Stimulated activated CD4-positive, alpha-beta T cell treated with anti-CD3 and anti-CD28 coated beads, Interleukin-15, amount 100 ng/mL, for 24 hours (primary cell): ENCODE data around the gene PPP4R3B.
"Not testable (repeated sequence)": the region's sequence is repeated elsewhere in the genome, so short reads cannot be mapped to it uniquely, and the experiment has no call there.

Experiments
- DNase-seq: peaks from one replicate; pipeline ENCODE4 v3.0.0-alpha.2; 2020

The PPP4R3B gene

DNA sequence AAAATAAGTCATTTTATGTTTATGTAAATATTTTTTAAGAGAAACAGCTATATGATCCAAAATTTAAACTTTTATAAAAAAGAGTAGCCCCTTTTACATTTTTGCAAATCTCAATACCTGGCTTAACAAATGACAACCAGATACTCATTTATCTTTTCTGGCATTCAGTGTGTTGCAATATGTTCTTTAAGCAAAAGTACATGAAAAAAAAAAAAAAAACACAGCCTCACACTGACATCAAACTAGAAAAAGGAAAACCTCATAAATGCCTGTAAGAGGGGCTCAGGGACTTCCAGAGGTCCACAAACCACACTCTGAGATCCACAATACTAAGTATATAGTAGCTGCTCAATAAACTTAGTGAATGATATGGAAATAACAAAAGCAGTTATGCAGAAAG is 21.9 kb downstream of the PPP4R3B start:
- DNase-seq: no peak

DNA sequence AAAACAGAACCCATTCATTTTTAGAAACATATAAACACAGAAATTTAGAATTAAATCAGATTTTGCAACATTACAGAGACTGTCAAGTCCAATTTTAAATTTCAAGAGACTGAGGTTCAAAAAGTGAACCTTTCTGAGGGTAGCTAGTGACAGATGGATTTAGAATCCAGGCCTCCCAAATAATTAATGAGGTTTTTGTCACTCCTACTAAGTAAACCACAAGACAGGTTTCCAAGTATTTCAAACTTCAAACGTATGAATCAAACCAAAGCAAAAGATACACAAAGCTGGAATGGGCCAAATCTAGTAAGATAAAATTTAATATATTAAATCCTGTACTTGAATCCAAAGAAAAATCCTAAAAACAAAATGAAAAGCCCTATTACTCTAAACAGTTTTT is 25.3 kb downstream of the PPP4R3B start:
- DNase-seq: no peak

DNA sequence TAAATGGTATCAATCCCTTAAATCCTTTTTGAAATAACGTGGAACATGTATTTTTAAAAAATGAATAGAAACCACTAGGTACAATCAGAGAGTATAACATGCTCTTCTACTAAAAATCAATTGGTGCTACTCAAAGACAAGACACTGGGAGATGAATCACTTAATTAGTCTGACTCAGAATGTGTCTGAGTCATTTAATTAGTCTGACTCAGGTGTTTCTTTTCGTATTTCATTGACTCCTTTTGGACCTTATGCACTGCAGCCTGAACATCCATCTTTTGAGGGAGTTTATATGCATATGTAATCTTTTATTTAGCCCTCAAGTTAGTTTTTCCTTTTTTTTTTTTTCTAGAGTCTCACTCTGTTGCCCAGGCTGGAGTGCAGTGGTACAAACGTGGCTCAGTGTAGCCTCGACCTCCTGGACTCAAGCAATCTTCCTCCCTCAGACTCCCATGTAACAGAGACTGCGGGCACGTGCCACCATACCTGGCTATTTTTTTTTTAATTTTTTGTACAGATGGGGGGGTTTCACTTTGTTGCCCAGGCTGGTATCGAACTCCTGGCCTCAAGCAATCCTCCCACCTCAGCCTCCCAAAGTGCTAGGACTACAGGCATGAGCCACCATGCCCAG is 26.5 kb downstream of the PPP4R3B start:
- no peak for DNase-seq

DNA sequence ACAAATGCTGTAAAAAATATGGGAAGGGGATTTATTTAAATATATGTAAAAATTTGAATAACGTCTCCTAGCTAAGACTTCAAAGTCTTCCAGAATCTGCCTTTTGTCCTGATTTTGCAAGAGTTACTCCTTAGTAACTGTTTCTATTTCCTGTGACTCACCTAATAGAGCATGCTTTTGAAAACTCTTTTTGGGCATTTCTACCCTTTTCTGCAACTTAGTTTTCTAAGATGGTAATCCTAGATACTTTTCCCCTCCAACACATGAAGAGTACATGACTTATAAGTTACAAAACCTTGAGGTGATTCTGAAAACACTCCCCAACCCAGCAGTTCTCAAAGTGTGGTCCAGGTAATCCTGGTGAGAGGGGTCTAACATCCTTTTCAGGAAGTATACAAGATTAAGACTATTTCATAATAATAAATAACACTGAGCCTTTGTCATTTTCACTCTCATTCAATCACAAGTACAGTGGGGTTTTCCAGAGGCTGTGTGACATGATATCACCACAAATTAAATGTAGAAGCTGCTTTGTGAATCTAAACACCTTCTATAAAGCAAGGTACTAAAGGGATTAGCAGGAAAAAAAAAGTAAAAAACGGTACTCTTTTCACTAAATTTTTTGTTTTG is 31.9 kb downstream of the PPP4R3B start:
- DNase-seq: no peak

DNA sequence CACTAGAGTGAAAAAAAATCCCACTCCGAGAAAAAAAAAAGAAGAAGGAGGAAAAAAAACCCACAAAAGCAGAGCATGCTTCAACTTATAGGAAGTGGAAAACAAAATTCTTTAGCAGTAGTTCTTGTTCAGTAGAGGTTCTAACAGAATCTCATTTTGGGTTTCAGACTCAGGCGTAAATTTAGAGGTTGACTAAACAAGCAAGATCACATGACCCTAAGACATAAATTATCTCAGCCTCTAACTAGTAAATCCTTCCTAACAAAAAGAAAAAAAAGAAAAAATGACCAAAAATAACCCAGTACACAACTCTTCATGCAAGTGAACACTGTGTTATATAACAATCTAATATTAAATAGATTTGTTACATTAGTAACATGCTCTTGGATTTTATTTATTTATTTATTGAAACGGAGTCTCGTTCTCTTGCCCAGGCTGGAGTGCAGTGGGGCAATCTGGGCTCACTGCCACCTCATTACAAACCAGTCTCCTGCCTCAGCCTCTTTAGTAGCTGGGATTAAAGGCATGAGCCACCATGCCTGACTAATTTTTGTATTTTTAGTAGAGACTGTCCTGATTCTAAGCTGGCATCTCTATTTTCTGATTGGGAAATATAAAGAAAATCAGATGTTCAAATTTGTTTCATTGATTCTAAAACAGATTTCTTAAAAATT is 35.4 kb downstream of the PPP4R3B start:
- DNase-seq: no peak

DNA sequence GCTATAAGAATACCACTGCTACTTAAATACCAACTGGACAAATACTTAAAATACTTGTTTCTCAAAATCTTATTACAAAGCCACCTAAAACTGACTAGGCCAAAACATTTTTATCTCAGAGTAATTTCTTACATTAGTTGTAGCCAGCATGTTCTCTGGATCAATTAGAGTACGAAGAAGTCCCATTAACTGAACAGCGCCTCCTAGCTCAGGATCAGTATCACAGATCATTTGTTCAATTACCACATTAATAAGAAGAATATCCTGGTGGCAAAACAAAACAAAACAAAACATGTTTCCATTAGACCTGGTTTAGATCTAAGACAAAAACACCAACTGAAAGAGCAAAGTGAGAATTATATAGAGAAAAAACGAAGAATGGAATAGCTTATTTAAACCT is 36.0 kb downstream of the PPP4R3B start:
- no peak for DNase-seq

DNA sequence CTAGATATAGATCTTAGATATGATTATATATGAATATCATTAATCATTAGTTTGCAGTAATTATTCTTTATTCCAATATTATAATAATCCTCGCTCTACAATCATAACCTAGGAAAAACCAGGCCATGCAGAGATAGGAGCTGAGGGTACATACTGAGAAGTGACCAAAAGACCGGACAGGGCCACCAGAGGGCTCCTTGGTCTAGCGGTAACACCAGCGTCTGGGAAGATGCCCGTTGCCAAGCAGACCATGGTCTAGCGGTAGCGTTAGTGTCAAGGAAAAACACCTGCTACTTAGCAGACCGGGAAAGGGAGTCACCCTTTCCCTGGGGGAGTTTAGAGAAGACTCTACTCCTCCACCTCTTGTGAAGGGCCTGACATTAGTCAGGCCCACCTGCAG is 48.4 kb downstream of the PPP4R3B start:
- not testable (repeated sequence) for DNase-seq

DNA sequence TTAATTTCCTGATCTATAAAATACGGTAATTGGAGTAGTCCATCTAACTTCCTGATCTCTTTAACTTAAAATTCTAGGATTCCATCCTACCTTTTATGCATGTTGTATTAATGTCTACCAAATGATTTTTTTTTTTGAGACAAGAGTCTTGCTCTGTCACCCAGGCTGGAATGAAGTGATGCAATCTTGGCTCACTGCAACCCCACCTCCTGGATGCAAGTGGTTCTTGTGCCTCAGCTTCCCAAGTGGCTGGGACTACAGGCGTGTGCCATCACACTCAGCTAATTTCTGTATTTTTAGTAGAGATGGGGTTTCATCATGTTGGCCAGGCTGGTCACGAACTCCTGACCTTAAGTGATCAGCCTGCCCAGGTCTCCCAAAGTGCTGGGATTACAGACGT is 50.1 kb downstream of the PPP4R3B start:
- no peak for DNase-seq

DNA sequence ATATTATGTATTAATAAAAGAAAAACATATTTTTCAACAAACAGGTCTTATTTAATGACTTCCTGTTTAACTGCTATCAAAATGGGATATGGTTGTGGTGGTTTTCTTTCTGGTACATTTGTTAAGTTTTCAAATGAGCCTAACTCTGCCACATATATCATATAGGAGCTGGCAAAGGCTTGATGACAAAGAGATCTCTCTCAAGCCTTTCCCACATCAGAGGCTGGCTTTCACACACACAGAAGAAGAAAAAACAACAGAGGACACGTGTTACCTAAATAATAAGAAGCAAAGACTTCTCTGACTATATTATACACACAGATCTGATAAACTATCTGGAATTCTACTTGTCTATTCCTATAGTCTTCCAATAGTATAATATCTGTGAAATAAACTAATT is 51.8 kb downstream of the PPP4R3B start:
- DNase-seq: no peak

DNA sequence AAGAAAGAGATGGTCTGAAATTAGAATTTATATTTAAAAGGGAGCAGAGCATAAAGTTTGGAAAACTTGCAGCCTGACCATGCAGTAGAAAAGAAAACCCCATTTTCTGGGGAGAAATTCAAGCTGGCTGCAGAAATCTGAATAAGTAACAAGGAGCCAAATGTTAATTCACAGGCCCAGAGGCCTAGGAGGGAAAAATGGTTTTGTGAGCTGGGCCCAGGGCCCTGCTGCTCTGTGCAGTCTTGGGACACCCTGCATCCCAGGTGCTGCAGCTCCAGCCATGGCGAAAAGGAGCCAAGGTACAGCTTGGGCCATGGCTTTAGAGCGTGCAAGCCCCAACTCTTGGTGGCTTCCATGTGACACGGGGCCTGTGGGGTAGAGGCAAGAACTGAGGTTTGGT is 56.6 kb downstream of the PPP4R3B start:
- no peak for DNase-seq

DNA sequence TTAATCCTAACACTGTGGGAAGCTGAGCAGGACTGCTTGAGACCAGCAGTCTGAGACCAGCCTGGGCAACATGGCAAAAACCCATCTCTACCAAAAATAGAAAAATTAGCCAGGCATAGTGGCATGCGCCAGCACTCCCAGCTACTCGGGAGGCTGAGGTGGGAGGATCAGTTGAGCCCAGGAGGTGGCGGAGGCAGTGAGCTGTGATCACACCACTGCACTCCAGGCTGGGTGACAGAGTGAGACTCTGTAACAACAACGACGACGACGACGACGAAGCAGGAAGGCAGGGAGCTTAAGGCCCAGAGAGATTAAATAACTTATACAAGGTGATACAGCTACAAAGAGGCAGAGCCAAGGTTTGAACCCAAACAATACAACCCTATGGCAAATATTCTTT is 60.6 kb downstream of the PPP4R3B start:
- no peak for DNase-seq

DNA sequence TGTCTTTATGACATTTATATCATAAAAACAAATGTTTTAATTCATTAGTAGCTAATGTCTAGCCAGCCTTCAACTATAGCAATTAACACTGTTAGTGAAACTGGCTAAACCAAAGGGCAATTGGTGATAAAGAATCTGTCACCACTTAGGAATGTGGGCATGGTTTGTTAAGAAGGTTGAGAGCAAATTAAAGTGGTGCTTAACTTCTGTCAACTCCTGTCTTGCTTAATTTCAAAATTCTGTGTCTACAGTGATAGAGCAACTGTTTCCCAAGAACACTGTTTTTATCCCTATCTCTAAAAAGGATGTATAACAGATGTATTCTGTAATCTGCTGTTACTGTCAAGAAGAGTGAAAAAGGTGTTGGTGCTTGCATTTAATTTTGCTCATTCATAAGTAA is 61.4 kb downstream of the PPP4R3B start:
- DNase-seq: no peak

DNA sequence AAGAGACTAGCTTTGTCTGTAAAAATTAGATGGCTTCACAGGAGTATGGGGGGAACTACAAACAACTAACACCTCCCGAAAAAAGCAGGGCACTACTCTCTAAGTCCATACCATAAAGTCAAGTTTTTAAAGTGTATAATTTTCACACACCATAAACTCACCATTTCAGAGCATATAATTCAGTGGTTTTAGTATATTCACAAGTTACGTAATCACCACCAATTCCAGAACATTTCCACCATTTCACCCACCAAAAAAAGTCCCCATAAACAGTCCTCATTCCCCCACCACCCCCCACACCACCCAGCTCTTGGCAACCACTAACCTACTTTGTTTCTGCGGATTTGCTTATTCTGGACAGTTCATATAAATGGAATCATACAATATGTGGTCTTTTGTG is 64.1 kb downstream of the PPP4R3B start:
- no peak for DNase-seq

DNA sequence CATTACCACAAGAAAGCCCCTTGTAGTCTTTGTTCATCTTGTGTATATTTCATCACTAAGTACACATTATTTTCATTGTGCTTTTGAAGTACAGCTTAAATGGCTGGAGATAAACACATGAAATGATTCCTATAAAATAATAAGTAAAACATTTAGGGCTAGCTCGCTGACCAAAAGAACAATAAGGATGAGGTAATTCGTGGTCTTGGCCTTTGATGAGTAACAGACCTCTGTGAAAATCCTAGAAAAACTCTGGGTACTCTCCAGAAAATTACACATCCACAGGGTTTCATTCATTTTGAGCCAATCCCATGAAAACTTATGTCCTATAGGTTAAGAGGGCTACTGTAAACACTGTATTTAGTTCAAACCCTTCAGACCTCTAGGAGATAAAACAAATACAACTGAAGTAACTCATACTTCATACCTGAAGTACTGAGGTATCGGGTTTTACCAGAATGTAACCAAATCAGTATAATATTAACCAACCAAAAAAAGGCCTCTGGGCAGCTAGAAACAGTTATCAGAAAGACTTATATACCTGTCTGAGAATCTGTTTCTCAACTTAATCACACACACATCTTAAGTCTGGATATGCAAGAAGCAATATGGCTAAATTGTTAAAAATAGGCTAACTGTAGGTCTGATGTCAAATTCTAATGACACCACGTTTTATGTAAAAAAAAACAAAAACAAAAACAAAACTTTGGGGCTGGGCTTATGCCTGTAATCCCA is 66.9 kb downstream of the PPP4R3B start:
- DNase-seq: no peak

DNA sequence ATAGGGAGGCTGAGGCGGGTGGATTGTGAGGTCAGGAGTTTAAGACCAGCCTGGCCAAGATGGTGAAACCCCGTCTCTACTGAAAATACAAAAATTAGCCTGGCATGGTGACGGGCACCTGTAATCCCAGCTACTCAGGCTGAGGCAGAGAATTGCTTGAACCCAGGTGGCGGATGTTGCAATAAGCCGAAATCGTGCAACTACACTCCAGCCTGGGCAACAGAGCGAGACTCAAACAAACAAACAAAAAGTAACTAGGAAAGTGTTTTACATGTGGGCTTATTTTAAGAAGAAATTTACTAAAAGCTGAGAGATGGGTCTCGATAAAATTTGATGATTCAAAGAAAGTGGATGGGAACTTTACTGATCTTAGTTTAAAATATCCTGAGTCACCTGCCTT is 69.7 kb downstream of the PPP4R3B start:
- DNase-seq: not testable (repeated sequence)

DNA sequence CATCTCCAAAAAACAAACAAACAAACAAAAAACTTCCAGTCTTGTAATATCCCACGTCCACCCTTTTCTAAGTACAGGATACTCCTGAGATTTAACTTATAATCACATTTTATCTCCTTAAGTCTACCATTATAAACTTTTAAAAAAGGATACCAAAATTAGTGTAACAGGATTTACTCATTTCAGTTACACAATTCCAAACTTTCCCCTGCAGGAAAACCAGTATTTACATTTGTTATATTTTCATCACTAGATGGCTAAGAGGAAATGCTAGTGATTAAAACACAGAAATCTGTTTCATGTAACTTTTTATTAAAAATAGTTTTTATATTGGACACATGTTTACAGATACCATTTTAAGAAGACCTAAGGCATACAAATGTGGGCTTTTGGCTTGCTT is 70.4 kb downstream of the PPP4R3B start:
- no peak for DNase-seq

DNA sequence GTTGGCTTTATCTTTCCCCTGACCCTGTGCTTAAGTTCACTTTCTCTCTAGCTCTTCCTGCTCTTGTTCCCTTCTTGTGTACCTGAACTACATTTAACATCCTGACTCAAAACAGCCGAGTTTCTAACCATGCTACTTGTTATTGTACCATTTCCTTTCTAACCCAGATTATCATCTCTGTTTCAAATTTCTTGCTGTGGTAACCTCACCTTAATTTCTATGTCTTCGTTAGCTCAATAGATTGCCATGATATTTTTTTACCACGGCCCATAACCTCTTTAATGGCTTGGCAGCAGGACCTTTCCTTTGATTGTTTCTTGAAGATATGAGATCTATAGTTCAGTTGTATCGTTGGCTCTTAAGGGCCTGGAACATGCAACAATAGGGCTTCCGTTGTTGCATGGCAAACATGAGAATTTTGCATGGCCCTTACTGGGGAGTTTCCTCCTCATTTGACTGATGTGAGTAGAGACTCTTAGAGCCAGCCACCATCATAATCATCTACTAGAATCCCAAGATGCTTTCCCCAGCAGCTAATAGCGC is 86.8 kb downstream of the PPP4R3B start:
- DNase-seq: no peak

DNA sequence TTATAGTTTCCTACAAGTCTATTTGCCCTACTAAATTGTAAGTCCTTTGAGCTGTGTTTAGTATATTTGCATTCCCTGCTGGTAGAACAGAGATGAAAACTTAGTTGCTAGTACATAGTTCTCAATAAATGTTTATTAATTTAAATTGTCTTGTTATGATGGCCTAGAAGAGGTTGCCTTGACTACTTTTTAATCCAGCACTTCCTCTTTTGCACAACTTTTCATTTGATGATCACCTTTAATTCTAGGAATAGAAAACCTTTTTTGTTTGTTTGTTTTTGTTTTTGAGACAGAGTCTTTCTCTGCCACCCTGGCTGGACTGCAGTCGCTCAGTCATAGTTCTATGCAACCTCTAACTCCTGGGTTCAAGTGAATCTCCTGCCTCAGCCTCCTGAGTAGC is 91.2 kb downstream of the PPP4R3B start:
- no peak for DNase-seq

DNA sequence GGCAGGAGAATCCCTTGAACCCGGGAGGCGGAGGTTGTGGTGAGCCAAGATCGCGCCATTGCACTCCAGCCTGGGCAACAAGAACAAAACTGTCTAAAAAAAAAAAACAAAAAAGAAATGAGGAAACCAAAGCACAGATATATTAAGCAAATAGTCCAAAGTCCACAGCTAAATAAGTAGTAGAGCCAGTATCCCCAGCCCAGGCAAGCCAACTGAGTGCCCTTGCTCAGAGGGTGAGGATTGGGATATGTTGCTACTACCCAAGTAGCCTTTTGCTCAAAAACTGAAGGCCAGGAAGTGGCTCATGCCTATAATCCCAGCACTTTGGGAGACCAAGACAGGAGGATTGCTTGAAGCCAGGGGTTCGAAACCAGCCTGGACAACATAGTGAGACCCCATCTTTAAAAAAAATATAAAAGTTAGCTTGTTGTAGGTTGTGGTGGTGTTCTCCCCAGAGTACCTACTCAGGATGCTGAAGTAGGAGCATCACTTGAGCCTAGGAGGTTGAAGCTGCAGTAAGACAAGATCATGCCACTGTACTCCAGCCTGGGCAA is 92.5 kb downstream of the PPP4R3B start:
- DNase-seq: no peak

DNA sequence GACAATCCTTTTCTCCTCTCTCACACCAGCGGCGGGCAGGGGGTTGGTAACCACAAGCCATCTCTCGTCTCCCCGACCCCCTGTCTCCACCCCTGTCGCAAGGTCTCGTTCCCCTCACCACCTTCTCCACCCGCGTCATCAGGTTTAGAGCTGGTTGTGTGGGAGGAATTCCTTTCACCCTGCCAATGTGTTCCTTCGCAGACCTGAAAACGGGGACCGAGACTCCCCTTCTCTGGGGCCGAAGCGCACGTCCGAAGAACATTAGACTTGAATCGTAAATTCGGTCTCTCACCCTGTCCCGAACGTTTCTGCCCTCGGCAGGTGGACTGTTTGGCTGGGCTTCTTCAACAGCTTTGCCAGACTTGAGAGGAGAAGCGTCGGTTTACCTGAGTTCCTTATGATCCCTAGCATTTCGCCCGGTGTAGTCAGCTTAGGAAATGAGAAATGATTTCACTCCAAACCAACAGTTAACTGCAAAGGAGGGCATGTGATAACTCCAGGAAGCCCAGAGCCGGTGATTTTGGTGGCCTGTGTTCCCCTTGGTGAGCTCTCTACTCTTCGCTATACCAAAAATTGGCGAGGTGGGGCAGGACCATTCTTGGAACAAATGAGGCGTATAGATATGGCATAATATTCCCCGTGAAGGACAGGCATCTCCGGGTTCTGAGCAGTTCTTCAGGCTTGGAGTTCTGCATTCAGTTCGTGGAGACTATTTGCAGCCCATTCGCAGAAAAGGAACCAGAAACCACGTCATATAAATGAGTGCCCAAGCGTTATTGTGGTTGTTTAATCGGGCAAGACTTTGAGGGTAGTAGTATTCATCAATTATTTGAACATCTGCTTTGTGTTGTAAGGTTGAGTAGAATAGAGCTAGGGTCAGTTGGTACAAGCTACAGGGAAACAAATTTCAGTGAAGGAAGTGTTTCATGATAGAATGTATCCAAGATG is 97.2 kb downstream of the PPP4R3B start:
- DNase-seq: peak; percentile 54

DNA sequence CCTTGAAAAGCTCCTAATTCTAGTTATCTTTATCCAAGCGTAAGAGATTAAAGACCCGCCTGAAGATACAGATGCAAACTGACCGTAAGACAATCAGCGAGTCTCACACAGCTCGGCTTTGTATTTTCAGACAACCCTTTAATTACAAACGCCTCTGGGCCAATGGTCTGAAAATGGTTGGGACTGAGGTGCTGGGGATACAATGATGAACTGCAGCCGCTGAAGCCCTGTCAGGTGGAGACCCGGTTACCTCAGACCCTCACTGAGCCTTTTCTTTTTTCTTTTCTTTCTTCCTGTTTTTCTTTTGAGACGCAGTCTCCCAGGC is 98.6 kb downstream of the PPP4R3B start:
- no peak for DNase-seq

DNA sequence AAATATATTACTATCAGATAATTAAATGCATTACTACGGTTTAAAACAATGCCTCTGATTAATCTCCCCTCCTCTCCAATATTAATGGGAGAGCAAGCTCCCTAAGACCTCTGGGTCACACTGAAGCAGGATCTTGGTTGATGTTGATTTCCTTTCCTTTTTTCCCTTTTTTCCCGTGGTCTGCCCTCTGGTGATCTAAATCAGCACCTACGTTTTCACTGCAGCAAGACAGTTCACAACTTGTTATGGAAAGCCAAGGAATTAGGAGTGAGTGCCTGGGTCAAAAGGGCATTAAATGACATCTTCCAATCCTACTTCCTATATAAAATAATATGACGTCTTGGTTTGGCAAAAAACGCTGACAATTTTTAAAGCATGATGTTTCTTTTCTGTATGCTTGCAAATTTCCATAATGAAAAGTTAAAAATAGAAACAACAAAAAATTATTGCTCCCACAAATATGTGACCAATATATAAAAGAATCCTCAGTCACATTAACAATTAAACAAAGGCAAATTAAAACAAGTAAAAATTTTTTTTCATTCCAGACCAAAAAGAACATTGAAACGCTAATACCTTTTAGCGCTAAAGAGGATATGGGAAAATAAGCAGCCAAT is 105.8 kb downstream of the PPP4R3B start:
- DNase-seq: no peak
